IPS-20b (cell line): ENCODE data around the gene FAN1.
A peak's percentile ranks its signal among the peaks of the same experiment; 100 is the strongest.
"Not testable (repeated sequence)": the region's sequence is repeated elsewhere in the genome, so short reads cannot be mapped to it uniquely, and the experiment has no call there.

Source experiments
- H3K27ac ChIP-seq: one replicate; pipeline ENCODE4 v1.5.1; 2013; ENCODE audit warnings: low read length
- H3K27me3 ChIP-seq: 2 replicates; pipeline ENCODE4 v1.6.1; 2013; ENCODE audit warnings: mild to moderate bottlenecking, low read length, inconsistent platforms; ENCODE audit not compliant: insufficient read depth
- H3K36me3 ChIP-seq: 2 replicates; pipeline ENCODE4 v1.6.1; 2013; ENCODE audit warnings: low read depth, mild to moderate bottlenecking, inconsistent platforms, low read length, moderate library complexity; ENCODE audit not compliant: insufficient read depth
- H3K4me1 ChIP-seq: 2 replicates; pipeline ENCODE4 v1.6.1; 2013; ENCODE audit warnings: mild to moderate bottlenecking, control low read depth, inconsistent platforms, low read length, moderate library complexity; ENCODE audit not compliant: insufficient read depth
- H3K4me3 ChIP-seq: 2 replicates; pipeline ENCODE4 v1.5.1; 2013; ENCODE audit warnings: mild to moderate bottlenecking, low read length, inconsistent platforms
- H3K9ac ChIP-seq: 2 replicates; pipeline ENCODE4 v1.6.1; 2013; ENCODE audit warnings: low read depth, mild to moderate bottlenecking, inconsistent platforms, low read length, moderate library complexity
- H3K9me3 ChIP-seq: 2 replicates; pipeline ENCODE4 v1.6.1; 2013; ENCODE audit warnings: mild to moderate bottlenecking, low read depth, low read length, inconsistent platforms; ENCODE audit not compliant: insufficient read depth

Gene FAN1

GRCh38 chr15:30903497-30904187, at the start of gene FAN1:
Gene FAN1, plus strand, starts transcription at chr15:30903915. Its CDS starts 749 bp downstream, at chr15:30904664.
- H3K4me1 ChIP-seq, result peaks cover 4% of the 10 kb centered on the region; the same call in 1 of the 2 replicates

GRCh38 chr15:30859091-30859874, 44.4 kb upstream of the FAN1 start:
- no peak overlapping the region for H3K9ac ChIP-seq
- no peak overlapping the region for H3K27ac ChIP-seq

More at GRCh38 chr15:30903497-30904187, at the start of gene FAN1:
- peaks cover 6% of the 10 kb centered on the region; the same call in 1 of the 2 replicates for H3K36me3 ChIP-seq
- no peak within 1 kb of the TSS for H3K27ac ChIP-seq
- peaks cover 4% of the 10 kb centered on the region; the same call in 1 of the 2 replicates for H3K27me3 ChIP-seq
- peak within 1 kb of the TSS; percentile 83 for H3K9ac ChIP-seq
- H3K4me3 ChIP-seq, result peak within 1 kb of the TSS; percentile 95
- no peaks in the 10 kb centered on the region for H3K9me3 ChIP-seq

GRCh38 chr15:30865257-30865656, 38.5 kb upstream of the FAN1 start:
- Histone ChIP-seq H3K9ac (no peak overlapping the region), H3K4me1 (no peaks in the 10 kb centered on the region), H3K27me3 (no peaks in the 10 kb centered on the region), H3K9me3 (no peaks in the 10 kb centered on the region), H3K36me3 (no peaks in the 10 kb centered on the region), H3K27ac (no peak overlapping the region), H3K4me3 (no peak overlapping the region)

More at GRCh38 chr15:30859091-30859874, 44.4 kb upstream of the FAN1 start:
- Histone ChIP-seq H3K9me3 (peaks cover 5% of the 10 kb centered on the region; the same call in 1 of the 2 replicates), H3K27me3 (no peaks in the 10 kb centered on the region), H3K36me3 (no peaks in the 10 kb centered on the region), H3K4me3 (no peak overlapping the region), H3K4me1 (peaks cover 6% of the 10 kb centered on the region; the same call in 1 of the 2 replicates)

- H3K27ac ChIP-seq, result no peak overlapping the region
- H3K9ac ChIP-seq, result no peak overlapping the region
These were observed 33.0 kb upstream of the FAN1 start for GRCh38 chr15:30870681-30871080.

GRCh38 chr15:30872341-30872748, 31.4 kb upstream of the FAN1 start:
- no peak overlapping the region for H3K9ac ChIP-seq
- no peaks in the 10 kb centered on the region for H3K36me3 ChIP-seq
- no peak overlapping the region for H3K27ac ChIP-seq
- H3K4me3 ChIP-seq, result no peak overlapping the region
- H3K4me1 ChIP-seq, result no peaks in the 10 kb centered on the region
- H3K9me3 ChIP-seq, result no peaks in the 10 kb centered on the region
- H3K27me3 ChIP-seq, result no peaks in the 10 kb centered on the region

More at GRCh38 chr15:30870681-30871080, 33.0 kb upstream of the FAN1 start:
- Histone ChIP-seq H3K4me3 (no peak overlapping the region), H3K9me3 (no peaks in the 10 kb centered on the region), H3K4me1 (no peaks in the 10 kb centered on the region), H3K27me3 (no peaks in the 10 kb centered on the region), H3K36me3 (no peaks in the 10 kb centered on the region)

- Histone ChIP-seq H3K36me3 (no peaks in the 10 kb centered on the region), H3K9me3 (no peaks in the 10 kb centered on the region), H3K4me1 (no peaks in the 10 kb centered on the region), H3K9ac (no peak overlapping the region), H3K27ac (no peak overlapping the region), H3K4me3 (no peak overlapping the region), H3K27me3 (no peaks in the 10 kb centered on the region)
These were observed 26.6 kb upstream of the FAN1 start for GRCh38 chr15:30877070-30877469.

GRCh38 chr15:30878515-30878914, 25.2 kb upstream of the FAN1 start:
- Histone ChIP-seq H3K4me3 (no peak overlapping the region), H3K27ac (no peak overlapping the region), H3K27me3 (no peaks in the 10 kb centered on the region), H3K36me3 (no peaks in the 10 kb centered on the region), H3K9ac (no peak overlapping the region), H3K4me1 (no peaks in the 10 kb centered on the region), H3K9me3 (no peaks in the 10 kb centered on the region)

- H3K4me1 ChIP-seq, result no peaks in the 10 kb centered on the region
- H3K9ac ChIP-seq, result no peak overlapping the region
- H3K27me3 ChIP-seq, result no peaks in the 10 kb centered on the region
- H3K36me3 ChIP-seq, result no peaks in the 10 kb centered on the region
- no peak overlapping the region for H3K27ac ChIP-seq
- no peak overlapping the region for H3K4me3 ChIP-seq
- H3K9me3 ChIP-seq, result no peaks in the 10 kb centered on the region
These were observed 20.8 kb upstream of the FAN1 start for GRCh38 chr15:30882849-30883433.

GRCh38 chr15:30883666-30884065, 20.0 kb upstream of the FAN1 start:
- not testable (repeated sequence) for H3K4me1 ChIP-seq, H3K4me3 ChIP-seq, H3K9me3 ChIP-seq, H3K9ac ChIP-seq, H3K36me3 ChIP-seq, H3K27ac ChIP-seq, H3K27me3 ChIP-seq

- Histone ChIP-seq H3K9me3 (no peaks in the 10 kb centered on the region), H3K36me3 (no peaks in the 10 kb centered on the region), H3K4me3 (no peak overlapping the region), H3K27me3 (no peaks in the 10 kb centered on the region), H3K4me1 (no peaks in the 10 kb centered on the region), H3K27ac (no peak overlapping the region), H3K9ac (no peak overlapping the region)
These were observed 17.9 kb upstream of the FAN1 start for GRCh38 chr15:30885814-30886213.

GRCh38 chr15:30889196-30889595, 14.5 kb upstream of the FAN1 start:
- Histone ChIP-seq H3K9ac (no peak overlapping the region), H3K9me3 (no peaks in the 10 kb centered on the region), H3K36me3 (no peaks in the 10 kb centered on the region), H3K27ac (no peak overlapping the region), H3K4me1 (no peaks in the 10 kb centered on the region; the same call in 1 of the 2 replicates), H3K27me3 (no peaks in the 10 kb centered on the region), H3K4me3 (no peak overlapping the region)
